Transverse colon (tissue), 3 donors: ENCODE results near the gene MPDU1.

ENCODE experiments used
- EP300 ChIP-seq: sonication (generic); formaldehyde crosslinking; IDR thresholded peaks from one replicate; pipeline ENCODE4 v1.6.1; 2017; ENCODE audit warnings: antibody characterized with exemption, low read depth
- POLR2A ChIP-seq: fragments of 450-650 bp; IDR thresholded peaks from one replicate; pipeline ENCODE4 v1.6.1; 2016; ENCODE audit warnings: antibody characterized with exemption, mild to moderate bottlenecking, moderate library complexity
- TF ChIP-seq, protein P1 (sequence below), 5 experiments: fragments of 200-600 bp in 3 of 5; fragments of 450-650 bp in 2 of 5; sonication (generic) in 3 of 5; IDR thresholded peaks; 1 replicate in 2 of 5; 2 replicates in 3 of 5; pipeline ENCODE4 v1.5.1; 2016 to 2017; ENCODE audit warnings: antibody characterized with exemption in 5 of 5, inconsistent platforms in 3 of 5, mild to moderate bottlenecking in 2 of 5, moderate library complexity in 1 of 5

DNA sequence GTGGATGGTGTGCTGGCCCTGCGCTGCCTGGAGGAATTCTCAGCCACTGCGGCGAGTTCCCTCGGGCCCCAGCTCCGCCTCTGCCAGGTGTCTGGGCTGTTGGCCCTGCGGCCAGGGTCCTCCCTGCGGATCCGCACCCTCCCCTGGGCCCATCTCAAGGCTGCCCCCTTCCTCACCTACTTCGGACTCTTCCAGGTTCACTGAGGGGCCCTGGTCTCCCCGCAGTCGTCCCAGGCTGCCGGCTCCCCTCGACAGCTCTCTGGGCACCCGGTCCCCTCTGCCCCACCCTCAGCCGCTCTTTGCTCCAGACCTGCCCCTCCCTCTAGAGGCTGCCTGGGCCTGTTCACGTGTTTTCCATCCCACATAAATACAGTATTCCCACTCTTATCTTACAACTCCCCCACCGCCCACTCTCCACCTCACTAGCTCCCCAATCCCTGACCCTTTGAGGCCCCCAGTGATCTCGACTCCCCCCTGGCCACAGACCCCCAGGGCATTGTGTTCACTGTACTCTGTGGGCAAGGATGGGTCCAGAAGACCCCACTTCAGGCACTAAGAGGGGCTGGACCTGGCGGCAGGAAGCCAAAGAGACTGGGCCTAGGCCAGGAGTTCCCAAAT is 26.4 kb upstream of the MPDU1 start:
- TF ChIP-seq, protein P1, sequence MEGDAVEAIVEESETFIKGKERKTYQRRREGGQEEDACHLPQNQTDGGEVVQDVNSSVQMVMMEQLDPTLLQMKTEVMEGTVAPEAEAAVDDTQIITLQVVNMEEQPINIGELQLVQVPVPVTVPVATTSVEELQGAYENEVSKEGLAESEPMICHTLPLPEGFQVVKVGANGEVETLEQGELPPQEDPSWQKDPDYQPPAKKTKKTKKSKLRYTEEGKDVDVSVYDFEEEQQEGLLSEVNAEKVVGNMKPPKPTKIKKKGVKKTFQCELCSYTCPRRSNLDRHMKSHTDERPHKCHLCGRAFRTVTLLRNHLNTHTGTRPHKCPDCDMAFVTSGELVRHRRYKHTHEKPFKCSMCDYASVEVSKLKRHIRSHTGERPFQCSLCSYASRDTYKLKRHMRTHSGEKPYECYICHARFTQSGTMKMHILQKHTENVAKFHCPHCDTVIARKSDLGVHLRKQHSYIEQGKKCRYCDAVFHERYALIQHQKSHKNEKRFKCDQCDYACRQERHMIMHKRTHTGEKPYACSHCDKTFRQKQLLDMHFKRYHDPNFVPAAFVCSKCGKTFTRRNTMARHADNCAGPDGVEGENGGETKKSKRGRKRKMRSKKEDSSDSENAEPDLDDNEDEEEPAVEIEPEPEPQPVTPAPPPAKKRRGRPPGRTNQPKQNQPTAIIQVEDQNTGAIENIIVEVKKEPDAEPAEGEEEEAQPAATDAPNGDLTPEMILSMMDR (IDR thresholded peaks at IDR 0.05) = no peak
- TF ChIP-seq POLR2A (peak; percentile 42), EP300 (no peak)
